Adrenal gland (tissue), 5 donors: Measurements from ENCODE around the gene LY6G6D.

Experiments
- POLR2A ChIP-seq, 2 donors: fragments of 450-650 bp; IDR thresholded peaks; one replicate each; pipeline ENCODE4 v1.6.1; 2017; ENCODE audit warnings: antibody characterized with exemption in 2 of 2, mild to moderate bottlenecking in 2 of 2, moderate library complexity in 1 of 2
- TF ChIP-seq, protein P1 (sequence below), 6 experiments: fragments of 450-650 bp in 4 of 6; fragments of 200-600 bp in 2 of 6; sonication (generic) in 1 of 6; IDR thresholded peaks; 1 replicate in 5 of 6; 2 replicates in 1 of 6; pipeline versions ENCODE4 v1.5.1 to v1.8.0; 2016 to 2021; ENCODE audit warnings: antibody characterized with exemption in 6 of 6, mild to moderate bottlenecking in 2 of 6, moderate library complexity in 1 of 6
- donor health status: DM: no; HTN: no; CAD: no.

DNA sequence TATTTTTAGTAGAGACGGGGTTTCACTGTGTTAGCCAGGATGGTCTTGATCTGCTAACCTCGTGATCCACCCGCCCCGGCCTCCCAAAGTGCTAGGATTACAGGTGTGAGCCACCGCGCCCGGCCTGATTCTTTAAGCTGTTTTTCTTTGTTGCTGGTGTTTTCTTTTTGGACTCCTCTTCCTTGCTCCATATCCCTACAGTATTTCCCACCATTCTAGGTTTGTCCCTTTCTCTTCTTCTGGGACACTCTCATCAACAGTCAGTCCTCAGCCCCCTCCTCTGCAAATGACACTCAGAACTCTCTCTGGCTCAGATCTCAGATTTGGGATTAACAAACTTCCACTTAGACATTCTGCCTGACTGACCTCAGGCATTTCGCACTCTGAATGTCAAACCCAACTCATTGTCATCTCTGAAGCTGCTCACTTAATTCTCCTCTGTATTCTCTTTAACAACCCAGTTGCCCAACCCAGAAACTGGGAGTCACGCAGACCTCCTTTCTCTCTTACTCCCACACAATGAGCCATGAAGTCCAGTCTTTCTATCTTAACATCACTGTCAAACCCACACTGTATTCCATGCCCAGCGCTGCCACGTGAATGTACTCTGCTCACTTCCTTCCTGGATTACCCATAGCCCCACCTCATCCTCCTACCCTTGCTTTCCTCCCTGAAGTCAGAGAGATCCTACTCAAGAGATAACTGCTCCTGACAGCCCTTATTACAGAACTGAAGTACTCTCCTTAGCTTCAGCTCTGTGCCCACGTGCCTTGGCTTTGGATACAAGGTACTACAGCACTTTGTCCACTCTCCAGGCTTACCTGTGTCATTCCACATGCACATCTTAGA, 10.6 kb downstream of the LY6G6D start:
- TF ChIP-seq, protein P1, sequence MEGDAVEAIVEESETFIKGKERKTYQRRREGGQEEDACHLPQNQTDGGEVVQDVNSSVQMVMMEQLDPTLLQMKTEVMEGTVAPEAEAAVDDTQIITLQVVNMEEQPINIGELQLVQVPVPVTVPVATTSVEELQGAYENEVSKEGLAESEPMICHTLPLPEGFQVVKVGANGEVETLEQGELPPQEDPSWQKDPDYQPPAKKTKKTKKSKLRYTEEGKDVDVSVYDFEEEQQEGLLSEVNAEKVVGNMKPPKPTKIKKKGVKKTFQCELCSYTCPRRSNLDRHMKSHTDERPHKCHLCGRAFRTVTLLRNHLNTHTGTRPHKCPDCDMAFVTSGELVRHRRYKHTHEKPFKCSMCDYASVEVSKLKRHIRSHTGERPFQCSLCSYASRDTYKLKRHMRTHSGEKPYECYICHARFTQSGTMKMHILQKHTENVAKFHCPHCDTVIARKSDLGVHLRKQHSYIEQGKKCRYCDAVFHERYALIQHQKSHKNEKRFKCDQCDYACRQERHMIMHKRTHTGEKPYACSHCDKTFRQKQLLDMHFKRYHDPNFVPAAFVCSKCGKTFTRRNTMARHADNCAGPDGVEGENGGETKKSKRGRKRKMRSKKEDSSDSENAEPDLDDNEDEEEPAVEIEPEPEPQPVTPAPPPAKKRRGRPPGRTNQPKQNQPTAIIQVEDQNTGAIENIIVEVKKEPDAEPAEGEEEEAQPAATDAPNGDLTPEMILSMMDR (IDR thresholded peaks at IDR 0.05) = no peak
- TF ChIP-seq POLR2A (IDR thresholded peaks at IDR 0.05) = no peak
